GM23338 (cell line): ENCODE results near the gene AFAP1L1. TPM values are rescaled to one million over a fixed set of nuclear protein-coding genes. Genes with fewer than 3 reads are reported as not detected.

Experiments
- ATAC-seq: fragments of 200-7000 bp; cut with Tn5 transposase; 3 replicates; pipeline ENCODE4 v1.9.1; 2020
- DNase-seq: peaks from one replicate; pipeline ENCODE4 v3.0.0-alpha.2; 2015; ENCODE audit warnings: low spot score
- H2AFZ ChIP-seq: fragments of 200-600 bp; sonication (generic); 2 replicates; pipeline ENCODE4 v1.8.0; 2016; ENCODE audit warnings: antibody characterized with exemption, mild to moderate bottlenecking, moderate library complexity
- H3F3A ChIP-seq: fragments of 200-600 bp; sonication (generic); replicated peaks from 2 replicates; pipeline ENCODE4 v1.8.0; 2017; ENCODE audit warnings: antibody characterized with exemption, mixed run types, low read depth
- H3K27ac ChIP-seq: fragments of 200-600 bp; sonication (generic); 2 replicates; pipeline ENCODE4 v1.6.1; 2016; ENCODE audit warnings: low read depth
- H3K27me3 ChIP-seq: fragments of 200-600 bp; sonication (generic); 2 replicates; pipeline ENCODE4 v1.8.0; 2016; ENCODE audit warnings: mild to moderate bottlenecking, mixed run types, moderate library complexity; ENCODE audit not compliant: insufficient read depth
- H3K36me3 ChIP-seq: fragments of 200-600 bp; sonication (generic); 2 replicates; pipeline ENCODE4 v1.8.0; 2016; ENCODE audit warnings: mild to moderate bottlenecking; ENCODE audit not compliant: insufficient read depth
- H3K4me1 ChIP-seq: fragments of 200-600 bp; sonication (generic); 2 replicates; pipeline ENCODE4 v1.8.0; 2016; ENCODE audit warnings: mild to moderate bottlenecking, moderate library complexity; ENCODE audit not compliant: insufficient read depth
- H3K4me2 ChIP-seq: fragments of 200-600 bp; sonication (generic); 2 replicates; pipeline ENCODE4 v1.7.1; 2017; ENCODE audit warnings: mixed run types
- H3K4me3 ChIP-seq: fragments of 200-600 bp; sonication (generic); 2 replicates; pipeline ENCODE4 v1.6.1; 2016; ENCODE audit warnings: mixed run types
- H3K79me2 ChIP-seq: fragments of 200-600 bp; sonication (generic); replicated peaks from 2 replicates; pipeline ENCODE4 v1.8.0; 2017; ENCODE audit warnings: mild to moderate bottlenecking; ENCODE audit not compliant: insufficient read depth
- H3K9me2 ChIP-seq: fragments of 200-600 bp; sonication (generic); 2 replicates; pipeline ENCODE4 v1.8.0; 2017; ENCODE audit not compliant: insufficient read depth
- H4K20me1 ChIP-seq: fragments of 200-600 bp; sonication (generic); replicated peaks from 2 replicates; pipeline ENCODE4 v1.8.0; 2017; ENCODE audit warnings: mild to moderate bottlenecking; ENCODE audit not compliant: insufficient read depth
- H3K27ac Mint-ChIP-seq: 2 replicates; pipeline ENCODE4 v1.8.0; 2020; ENCODE audit warnings: inconsistent platforms, mild to moderate bottlenecking, moderate library complexity, mixed read lengths
- H3K27me3 Mint-ChIP-seq: 3 replicates; pipeline ENCODE4 v1.8.0; 2022; ENCODE audit warnings: low read depth, mild to moderate bottlenecking, moderate library complexity, mixed read lengths, inconsistent platforms; ENCODE audit not compliant: insufficient read depth, poor library complexity
- H3K36me3 Mint-ChIP-seq: 3 replicates; pipeline ENCODE4 v1.8.0; 2021; ENCODE audit warnings: low read depth, mild to moderate bottlenecking, inconsistent platforms, moderate library complexity, mixed read lengths
- H3K4me1 Mint-ChIP-seq: 3 replicates; pipeline ENCODE4 v1.8.0; 2020; ENCODE audit warnings: mild to moderate bottlenecking, inconsistent platforms, mixed read lengths
- H3K4me3 Mint-ChIP-seq: 3 replicates; pipeline ENCODE4 v1.8.0; 2021; ENCODE audit warnings: moderate library complexity, mild to moderate bottlenecking, inconsistent platforms, mixed read lengths
- H3K9me3 Mint-ChIP-seq: 3 replicates; pipeline ENCODE4 v1.8.0; 2020; ENCODE audit warnings: moderate library complexity, mild to moderate bottlenecking, inconsistent platforms, mixed read lengths
- CREB1 ChIP-seq: fragments of 250-450 bp; sonication (Bioruptor Pico); IDR thresholded peaks from 2 replicates; pipeline ENCODE4 v1.5.0; 2020; ENCODE audit warnings: low read depth, mild to moderate bottlenecking, moderate library complexity
- EZH2 ChIP-seq: fragments of 200-600 bp; sonication (generic); IDR thresholded peaks from one replicate; pipeline ENCODE4 v1.8.0; 2017; ENCODE audit warnings: antibody characterized with exemption, mild to moderate bottlenecking, low read depth; ENCODE audit not compliant: unreplicated experiment
- EZH2phosphoT487 ChIP-seq: fragments of 200-600 bp; sonication (generic); IDR thresholded peaks from one replicate; pipeline ENCODE4 v1.8.1; 2018; ENCODE audit warnings: antibody characterized with exemption; ENCODE audit not compliant: unreplicated experiment
- JUNB ChIP-seq: IDR thresholded peaks from one replicate; pipeline ENCODE4 v1.6.1; 2016; ENCODE audit warnings: antibody characterized with exemption; ENCODE audit not compliant: unreplicated experiment
- NANOG ChIP-seq: IDR thresholded peaks from 2 replicates; pipeline ENCODE4 v1.6.1; 2016; ENCODE audit warnings: antibody characterized with exemption, borderline replicate concordance
- POLR2AphosphoS5 ChIP-seq: IDR thresholded peaks from 2 replicates; pipeline ENCODE4 v1.6.1; 2016; ENCODE audit warnings: antibody characterized with exemption, low read depth
- STAT1 ChIP-seq: IDR thresholded peaks from one replicate; pipeline ENCODE4 v1.6.1; 2016; ENCODE audit warnings: antibody characterized with exemption; ENCODE audit not compliant: unreplicated experiment
- ZNF114 ChIP-seq: fragments of 250-450 bp; sonication (Bioruptor Pico); IDR thresholded peaks from 2 replicates; pipeline ENCODE4 v1.5.0; 2020; ENCODE audit warnings: mild to moderate bottlenecking, moderate library complexity
- ZNF331 ChIP-seq: fragments of 250-450 bp; sonication (Bioruptor Pico); IDR thresholded peaks from 2 replicates; pipeline ENCODE4 v1.5.0; 2020; ENCODE audit warnings: low read depth, mild to moderate bottlenecking, moderate library complexity
- polyA plus RNA-seq: library from polyadenylated mRNA; unstranded; fragments of >200 nt; fragmentation: Nextera tagmentation; extraction: Ambion mirVana; gene quantifications from 2 replicates; pipeline ENCODE4 v1.2.1, GENCODE V29; 2016
- total RNA-seq: library from RNA; depleted of rRNA; stranded (reverse); fragments of >200 nt; shearing (Covaris generic); gene quantifications from 2 replicates; pipeline ENCODE4 v1.2.3, GENCODE V29; 2014
- TF ChIP-seq, protein P1 (sequence below): fragments of 250-450 bp; sonication (Bioruptor Pico); IDR thresholded peaks from 2 replicates; pipeline ENCODE4 v1.5.0; 2020; ENCODE audit warnings: mild to moderate bottlenecking, moderate library complexity
- TF ChIP-seq, protein P2 (sequence below): IDR thresholded peaks from one replicate; pipeline ENCODE4 v1.6.1; 2018; ENCODE audit warnings: antibody characterized with exemption; ENCODE audit not compliant: unreplicated experiment
- TF ChIP-seq, protein P3 (sequence below): IDR thresholded peaks from 2 replicates; pipeline ENCODE4 v1.6.1; 2016; ENCODE audit warnings: antibody characterized with exemption
- TF ChIP-seq, protein P4 (sequence below), 2 experiments: fragments of 200-600 bp in 1 of 2; sonication (generic) in 1 of 2; conservative IDR thresholded peaks; 2 replicates each; pipeline versions ENCODE4 v1.5.1 to v1.6.1; 2016 to 2017; ENCODE audit warnings: antibody characterized with exemption in 2 of 2, low read depth in 2 of 2, mild to moderate bottlenecking in 2 of 2, moderate library complexity in 1 of 2

AFAP1L1 gene
- total and polyA plus RNA-seq, 2 experiments from 2014 or later: 3.2 to 5.7 TPM

DNA sequence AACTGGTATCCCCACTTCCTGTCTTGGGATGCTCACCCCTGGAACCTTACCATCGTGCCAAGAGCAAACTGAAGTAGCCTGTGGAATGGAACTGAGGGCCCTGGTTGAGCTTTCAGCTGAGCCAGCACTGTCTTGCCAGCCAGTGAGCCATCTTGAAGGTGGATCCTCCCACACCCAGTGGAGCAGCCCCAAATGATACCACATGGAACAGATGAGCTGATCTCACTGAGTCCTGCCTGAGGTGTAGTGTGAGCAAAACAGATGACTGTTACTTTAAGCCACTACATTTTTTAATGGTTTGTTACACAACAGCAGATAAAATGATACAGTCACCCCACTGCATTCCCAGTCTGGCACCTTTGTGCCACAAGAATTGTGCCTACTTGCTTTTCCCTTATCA lies 84.0 kb downstream of the AFAP1L1 start:
- H4K20me1 ChIP-seq: peaks cover 18% of the 10 kb centered on the region
- no peak overlapping the region for H2AFZ ChIP-seq
- no peak overlapping the region for H3K4me3 ChIP-seq
- no peaks in the 10 kb centered on the region for H3K27me3 ChIP-seq
- Mint-ChIP-seq H3K9me3 (no peaks in the 10 kb centered on the region), H3K4me3 (no peak overlapping the region), H3K27me3 (peaks cover 4% of the 10 kb centered on the region), H3K27ac (no peak overlapping the region), H3K36me3 (peaks cover 50% of the 10 kb centered on the region), H3K4me1 (peaks cover 9% of the 10 kb centered on the region)
- H3F3A ChIP-seq: 0 out of 2 replicates have a peak, but pooled peaks cover 2% of the 10 kb centered on the region
- peaks cover 44% of the 10 kb centered on the region for H3K79me2 ChIP-seq
- H3K27ac ChIP-seq: no peak overlapping the region
- H3K4me1 ChIP-seq: peaks cover 12% of the 10 kb centered on the region
- TF ChIP-seq, protein P1, sequence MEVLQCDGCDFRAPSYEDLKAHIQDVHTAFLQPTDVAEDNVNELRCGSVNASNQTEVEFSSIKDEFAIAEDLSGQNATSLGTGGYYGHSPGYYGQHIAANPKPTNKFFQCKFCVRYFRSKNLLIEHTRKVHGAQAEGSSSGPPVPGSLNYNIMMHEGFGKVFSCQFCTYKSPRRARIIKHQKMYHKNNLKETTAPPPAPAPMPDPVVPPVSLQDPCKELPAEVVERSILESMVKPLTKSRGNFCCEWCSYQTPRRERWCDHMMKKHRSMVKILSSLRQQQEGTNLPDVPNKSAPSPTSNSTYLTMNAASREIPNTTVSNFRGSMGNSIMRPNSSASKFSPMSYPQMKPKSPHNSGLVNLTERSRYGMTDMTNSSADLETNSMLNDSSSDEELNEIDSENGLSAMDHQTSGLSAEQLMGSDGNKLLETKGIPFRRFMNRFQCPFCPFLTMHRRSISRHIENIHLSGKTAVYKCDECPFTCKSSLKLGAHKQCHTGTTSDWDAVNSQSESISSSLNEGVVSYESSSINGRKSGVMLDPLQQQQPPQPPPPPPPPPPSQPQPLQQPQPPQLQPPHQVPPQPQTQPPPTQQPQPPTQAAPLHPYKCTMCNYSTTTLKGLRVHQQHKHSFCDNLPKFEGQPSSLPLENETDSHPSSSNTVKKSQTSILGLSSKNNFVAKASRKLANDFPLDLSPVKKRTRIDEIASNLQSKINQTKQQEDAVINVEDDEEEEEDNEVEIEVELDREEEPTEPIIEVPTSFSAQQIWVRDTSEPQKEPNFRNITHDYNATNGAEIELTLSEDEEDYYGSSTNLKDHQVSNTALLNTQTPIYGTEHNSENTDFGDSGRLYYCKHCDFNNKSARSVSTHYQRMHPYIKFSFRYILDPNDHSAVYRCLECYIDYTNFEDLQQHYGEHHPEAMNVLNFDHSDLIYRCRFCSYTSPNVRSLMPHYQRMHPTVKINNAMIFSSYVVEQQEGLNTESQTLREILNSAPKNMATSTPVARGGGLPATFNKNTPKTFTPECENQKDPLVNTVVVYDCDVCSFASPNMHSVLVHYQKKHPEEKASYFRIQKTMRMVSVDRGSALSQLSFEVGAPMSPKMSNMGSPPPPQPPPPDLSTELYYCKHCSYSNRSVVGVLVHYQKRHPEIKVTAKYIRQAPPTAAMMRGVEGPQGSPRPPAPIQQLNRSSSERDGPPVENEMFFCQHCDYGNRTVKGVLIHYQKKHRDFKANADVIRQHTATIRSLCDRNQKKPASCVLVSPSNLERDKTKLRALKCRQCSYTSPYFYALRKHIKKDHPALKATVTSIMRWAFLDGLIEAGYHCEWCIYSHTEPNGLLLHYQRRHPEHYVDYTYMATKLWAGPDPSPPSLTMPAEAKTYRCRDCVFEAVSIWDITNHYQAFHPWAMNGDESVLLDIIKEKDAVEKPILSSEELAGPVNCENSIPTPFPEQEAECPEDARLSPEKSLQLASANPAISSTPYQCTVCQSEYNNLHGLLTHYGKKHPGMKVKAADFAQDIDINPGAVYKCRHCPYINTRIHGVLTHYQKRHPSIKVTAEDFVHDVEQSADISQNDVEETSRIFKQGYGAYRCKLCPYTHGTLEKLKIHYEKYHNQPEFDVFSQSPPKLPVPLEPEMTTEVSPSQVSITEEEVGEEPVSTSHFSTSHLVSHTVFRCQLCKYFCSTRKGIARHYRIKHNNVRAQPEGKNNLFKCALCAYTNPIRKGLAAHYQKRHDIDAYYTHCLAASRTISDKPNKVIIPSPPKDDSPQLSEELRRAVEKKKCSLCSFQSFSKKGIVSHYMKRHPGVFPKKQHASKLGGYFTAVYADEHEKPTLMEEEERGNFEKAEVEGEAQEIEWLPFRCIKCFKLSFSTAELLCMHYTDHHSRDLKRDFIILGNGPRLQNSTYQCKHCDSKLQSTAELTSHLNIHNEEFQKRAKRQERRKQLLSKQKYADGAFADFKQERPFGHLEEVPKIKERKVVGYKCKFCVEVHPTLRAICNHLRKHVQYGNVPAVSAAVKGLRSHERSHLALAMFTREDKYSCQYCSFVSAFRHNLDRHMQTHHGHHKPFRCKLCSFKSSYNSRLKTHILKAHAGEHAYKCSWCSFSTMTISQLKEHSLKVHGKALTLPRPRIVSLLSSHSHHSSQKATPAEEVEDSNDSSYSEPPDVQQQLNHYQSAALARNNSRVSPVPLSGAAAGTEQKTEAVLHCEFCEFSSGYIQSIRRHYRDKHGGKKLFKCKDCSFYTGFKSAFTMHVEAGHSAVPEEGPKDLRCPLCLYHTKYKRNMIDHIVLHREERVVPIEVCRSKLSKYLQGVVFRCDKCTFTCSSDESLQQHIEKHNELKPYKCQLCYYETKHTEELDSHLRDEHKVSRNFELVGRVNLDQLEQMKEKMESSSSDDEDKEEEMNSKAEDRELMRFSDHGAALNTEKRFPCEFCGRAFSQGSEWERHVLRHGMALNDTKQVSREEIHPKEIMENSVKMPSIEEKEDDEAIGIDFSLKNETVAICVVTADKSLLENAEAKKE: no peak
- TF ChIP-seq ZNF331 (CRISPR knock-in tag): no peak
- no peak for TF ChIP-seq STAT1
- TF ChIP-seq, protein P2, sequence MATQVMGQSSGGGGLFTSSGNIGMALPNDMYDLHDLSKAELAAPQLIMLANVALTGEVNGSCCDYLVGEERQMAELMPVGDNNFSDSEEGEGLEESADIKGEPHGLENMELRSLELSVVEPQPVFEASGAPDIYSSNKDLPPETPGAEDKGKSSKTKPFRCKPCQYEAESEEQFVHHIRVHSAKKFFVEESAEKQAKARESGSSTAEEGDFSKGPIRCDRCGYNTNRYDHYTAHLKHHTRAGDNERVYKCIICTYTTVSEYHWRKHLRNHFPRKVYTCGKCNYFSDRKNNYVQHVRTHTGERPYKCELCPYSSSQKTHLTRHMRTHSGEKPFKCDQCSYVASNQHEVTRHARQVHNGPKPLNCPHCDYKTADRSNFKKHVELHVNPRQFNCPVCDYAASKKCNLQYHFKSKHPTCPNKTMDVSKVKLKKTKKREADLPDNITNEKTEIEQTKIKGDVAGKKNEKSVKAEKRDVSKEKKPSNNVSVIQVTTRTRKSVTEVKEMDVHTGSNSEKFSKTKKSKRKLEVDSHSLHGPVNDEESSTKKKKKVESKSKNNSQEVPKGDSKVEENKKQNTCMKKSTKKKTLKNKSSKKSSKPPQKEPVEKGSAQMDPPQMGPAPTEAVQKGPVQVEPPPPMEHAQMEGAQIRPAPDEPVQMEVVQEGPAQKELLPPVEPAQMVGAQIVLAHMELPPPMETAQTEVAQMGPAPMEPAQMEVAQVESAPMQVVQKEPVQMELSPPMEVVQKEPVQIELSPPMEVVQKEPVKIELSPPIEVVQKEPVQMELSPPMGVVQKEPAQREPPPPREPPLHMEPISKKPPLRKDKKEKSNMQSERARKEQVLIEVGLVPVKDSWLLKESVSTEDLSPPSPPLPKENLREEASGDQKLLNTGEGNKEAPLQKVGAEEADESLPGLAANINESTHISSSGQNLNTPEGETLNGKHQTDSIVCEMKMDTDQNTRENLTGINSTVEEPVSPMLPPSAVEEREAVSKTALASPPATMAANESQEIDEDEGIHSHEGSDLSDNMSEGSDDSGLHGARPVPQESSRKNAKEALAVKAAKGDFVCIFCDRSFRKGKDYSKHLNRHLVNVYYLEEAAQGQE: no peak
- no peak for TF ChIP-seq NANOG
- no peak for TF ChIP-seq EZH2
- no peak for TF ChIP-seq JUNB
- no peak for TF ChIP-seq CREB1
- no peak; the same call in 1 of the 2 replicates for TF ChIP-seq POLR2AphosphoS5
- TF ChIP-seq EZH2phosphoT487: no peak
- TF ChIP-seq, protein P3, sequence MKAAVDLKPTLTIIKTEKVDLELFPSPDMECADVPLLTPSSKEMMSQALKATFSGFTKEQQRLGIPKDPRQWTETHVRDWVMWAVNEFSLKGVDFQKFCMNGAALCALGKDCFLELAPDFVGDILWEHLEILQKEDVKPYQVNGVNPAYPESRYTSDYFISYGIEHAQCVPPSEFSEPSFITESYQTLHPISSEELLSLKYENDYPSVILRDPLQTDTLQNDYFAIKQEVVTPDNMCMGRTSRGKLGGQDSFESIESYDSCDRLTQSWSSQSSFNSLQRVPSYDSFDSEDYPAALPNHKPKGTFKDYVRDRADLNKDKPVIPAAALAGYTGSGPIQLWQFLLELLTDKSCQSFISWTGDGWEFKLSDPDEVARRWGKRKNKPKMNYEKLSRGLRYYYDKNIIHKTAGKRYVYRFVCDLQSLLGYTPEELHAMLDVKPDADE: no peak
- no peak for TF ChIP-seq ZNF114 (CRISPR knock-in tag)
- TF ChIP-seq, protein P4, sequence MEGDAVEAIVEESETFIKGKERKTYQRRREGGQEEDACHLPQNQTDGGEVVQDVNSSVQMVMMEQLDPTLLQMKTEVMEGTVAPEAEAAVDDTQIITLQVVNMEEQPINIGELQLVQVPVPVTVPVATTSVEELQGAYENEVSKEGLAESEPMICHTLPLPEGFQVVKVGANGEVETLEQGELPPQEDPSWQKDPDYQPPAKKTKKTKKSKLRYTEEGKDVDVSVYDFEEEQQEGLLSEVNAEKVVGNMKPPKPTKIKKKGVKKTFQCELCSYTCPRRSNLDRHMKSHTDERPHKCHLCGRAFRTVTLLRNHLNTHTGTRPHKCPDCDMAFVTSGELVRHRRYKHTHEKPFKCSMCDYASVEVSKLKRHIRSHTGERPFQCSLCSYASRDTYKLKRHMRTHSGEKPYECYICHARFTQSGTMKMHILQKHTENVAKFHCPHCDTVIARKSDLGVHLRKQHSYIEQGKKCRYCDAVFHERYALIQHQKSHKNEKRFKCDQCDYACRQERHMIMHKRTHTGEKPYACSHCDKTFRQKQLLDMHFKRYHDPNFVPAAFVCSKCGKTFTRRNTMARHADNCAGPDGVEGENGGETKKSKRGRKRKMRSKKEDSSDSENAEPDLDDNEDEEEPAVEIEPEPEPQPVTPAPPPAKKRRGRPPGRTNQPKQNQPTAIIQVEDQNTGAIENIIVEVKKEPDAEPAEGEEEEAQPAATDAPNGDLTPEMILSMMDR (conservative IDR thresholded peaks at IDR 0.05; ENCODE audit: low read depth in 2 of 2): no peak
- H3K4me2 ChIP-seq: no peak overlapping the region
- ATAC-seq (no peak), DNase-seq (no peak)
- no peaks in the 10 kb centered on the region for H3K9me2 ChIP-seq
- peaks cover 32% of the 10 kb centered on the region for H3K36me3 ChIP-seq
